GM19099 (cell line): ENCODE results near the gene KRT13.

Source experiments
- POLR2A ChIP-seq: IDR thresholded peaks from 3 replicates; pipeline ENCODE4 v1.6.1; 2011; ENCODE audit warnings: low read depth; ENCODE audit not compliant: insufficient read length; ENCODE audit errors: extremely low read depth

The KRT13 gene

DNA sequence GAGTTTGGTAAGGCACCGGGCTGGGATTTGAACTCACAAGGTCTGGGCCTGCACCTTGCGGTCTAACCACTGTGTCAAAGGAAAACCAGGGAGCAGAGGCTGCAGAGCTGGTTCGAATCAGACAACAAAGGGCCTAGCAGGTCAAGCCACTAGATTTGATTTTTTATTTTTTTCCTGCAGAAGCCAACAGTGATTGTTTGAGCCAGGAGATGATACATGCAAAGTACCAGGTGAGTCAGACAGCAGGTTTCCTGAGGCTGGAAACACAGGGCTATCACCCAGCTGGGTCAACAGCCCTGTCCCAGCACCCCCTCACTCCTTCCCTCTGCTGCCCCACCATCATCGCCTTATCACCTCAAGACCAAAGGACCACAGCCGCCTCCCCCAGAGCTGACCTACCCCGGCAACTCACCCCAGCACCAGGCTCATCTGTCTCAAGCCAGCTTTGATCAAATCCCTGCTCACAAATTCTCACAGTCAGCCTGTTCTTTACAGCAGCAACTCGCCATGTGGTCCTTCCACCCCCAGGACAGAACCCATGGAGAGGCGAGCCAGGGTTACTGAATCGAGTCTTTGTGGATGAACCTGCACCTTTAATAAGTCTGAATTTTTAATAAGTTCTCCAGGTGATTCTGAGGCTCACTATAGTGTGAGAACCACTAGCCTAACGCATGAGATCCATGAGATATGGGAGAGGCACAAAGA, 35.7 kb upstream of the KRT13 start:
- no peak for TF ChIP-seq POLR2A

DNA sequence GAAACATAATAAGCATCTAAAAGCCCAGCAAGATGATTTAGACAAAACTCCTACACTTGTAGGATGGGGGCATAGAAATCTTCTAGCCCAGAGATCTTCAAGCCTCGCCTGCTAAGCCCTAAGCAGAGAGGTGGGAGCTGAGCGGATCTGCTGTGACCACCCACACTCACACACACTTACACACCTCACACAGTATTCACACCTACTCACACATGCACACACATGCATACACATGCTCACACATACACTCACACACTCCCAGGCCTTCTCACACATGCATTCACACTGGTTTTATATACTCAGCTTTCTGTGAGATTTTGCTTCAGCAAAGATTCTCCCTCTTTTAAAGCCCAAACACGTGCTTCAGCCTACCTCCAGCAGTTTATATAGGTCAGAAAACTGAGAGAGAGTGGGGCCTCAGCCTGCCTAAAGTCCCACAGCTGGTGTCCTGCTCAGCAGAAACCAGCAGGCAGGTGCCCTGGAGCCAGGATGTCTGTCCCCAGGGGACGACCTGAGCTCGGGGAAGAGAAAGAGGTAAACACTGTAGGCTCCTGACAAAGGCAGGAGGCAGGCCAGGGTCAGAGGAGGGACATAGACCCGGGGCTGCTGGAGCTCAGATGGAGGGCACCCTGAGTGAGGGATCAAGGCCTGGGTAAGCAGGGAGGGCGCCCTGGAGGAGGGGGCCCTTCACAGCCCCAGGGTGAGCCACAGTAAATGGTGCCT, 34.7 kb upstream of the KRT13 start:
- no peak for TF ChIP-seq POLR2A

DNA sequence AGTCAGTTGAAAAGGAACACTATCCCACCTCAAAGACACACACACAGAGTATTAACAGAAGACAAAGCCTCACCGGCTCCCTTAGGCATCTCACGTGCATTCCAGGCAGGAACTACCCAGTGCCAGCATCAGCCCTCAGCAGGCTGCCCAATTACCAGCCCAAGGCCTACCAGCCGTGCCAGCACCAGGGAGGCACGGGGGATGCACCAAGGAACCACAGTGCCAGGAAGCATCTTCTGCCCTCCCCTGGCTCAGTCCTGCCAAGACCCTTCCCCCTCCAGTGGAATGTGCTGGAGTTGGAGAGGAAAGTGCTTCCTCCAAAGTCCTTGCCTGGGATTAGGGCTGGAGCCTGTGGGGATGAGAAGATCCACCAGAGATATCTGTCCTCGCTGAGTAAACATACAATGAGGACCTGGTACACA, 33.7 kb upstream of the KRT13 start:
- TF ChIP-seq POLR2A: no peak

DNA sequence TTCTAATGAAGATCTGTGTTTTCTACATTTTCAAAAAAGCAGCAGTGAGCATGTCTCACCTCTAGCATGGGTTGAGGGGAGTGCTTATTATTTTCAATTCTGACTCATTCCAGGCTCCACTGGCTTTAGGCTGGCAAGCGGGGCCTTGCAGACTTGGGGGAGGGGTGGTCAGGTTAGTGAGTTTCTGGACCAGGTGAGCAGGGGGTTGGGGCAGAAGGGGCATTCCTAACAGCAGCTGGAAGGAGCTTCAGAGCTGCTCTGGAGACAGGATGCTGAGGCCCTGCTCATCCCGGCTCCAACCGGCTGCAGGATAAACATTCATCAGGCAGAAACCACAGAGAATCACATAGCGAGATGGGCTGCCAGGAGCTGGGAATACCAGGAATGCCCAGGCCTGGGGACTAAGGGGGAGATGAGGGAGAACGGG, 33.2 kb upstream of the KRT13 start:
- TF ChIP-seq POLR2A: no peak

DNA sequence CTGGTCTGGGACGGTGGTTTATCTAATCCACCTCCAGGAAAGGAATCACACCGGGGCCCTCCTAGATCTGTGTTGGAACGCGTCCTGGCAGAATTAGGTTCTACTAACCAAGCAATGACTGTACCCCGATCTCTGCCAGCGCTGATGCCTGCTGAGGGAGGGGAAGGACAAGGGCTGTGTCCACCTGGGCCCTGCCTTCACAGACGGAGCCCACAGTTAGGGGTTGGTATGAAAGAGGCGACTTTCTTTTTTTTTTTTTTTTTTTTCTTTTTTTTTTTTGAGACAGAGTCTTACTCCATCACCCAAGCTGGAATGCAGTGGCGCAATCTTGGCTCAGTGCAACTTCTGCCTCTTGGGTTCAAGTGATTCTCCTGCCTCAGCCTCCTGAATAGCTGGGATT, 32.6 kb upstream of the KRT13 start:
- no peak for TF ChIP-seq POLR2A

DNA sequence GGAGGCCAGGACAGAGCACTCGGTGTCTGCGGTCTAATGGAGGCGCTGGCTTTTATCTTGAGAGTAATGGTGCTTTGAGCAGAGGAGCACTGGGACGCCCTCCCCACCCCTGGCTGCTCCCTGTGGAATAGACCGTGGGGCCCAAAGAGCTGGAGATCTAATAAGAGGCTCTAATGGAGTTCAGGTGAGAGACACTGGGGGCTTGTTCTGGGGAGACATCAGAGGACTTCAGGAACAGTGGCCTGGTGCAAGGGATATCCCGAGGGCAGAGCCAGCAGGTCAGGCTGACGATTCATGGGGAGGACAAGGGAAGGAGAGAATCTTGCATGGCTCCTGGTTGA, 32.2 kb upstream of the KRT13 start:
- no peak for TF ChIP-seq POLR2A

DNA sequence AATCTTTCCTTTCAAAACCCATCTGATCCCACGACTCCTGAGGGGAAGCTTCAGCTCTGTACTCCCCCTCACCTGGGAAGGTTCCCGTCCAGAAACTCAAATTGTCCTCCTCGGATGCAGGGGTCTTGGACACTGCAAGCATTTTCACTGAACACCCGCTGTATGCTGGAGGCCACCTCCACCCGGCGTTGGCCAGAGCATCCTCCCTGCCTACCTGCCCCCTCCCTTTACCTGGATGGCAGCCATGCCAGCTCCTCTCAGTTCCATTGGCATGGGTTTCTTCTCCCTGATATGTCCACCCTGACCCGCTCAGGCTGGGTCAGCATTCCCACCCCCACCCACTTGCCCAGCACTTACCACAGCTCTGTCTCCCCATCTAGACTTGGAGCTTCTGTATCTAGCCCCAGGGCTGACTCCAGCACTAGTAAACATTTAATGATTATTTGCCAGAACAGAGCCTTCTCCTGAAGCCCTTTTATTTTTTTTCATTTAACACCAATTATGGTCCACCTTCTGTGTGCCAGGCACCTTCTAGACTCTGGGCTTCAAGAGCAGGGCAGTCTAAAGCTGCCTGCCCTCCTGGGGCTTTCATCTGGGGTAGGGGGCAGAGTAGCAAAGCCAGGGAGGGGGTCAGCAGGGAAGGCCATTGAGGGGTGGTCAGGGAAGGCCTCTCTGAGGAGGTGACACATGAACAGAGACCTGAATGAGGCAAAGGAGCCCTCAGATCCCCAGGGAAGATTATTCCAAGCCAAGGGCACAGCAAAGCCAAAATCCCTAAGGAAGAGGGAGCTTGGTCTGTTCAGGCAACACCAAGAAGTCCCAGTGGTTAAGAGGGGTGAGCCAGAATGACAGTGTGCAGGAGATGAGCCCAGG, 31.6 kb upstream of the KRT13 start:
- no peak for TF ChIP-seq POLR2A

DNA sequence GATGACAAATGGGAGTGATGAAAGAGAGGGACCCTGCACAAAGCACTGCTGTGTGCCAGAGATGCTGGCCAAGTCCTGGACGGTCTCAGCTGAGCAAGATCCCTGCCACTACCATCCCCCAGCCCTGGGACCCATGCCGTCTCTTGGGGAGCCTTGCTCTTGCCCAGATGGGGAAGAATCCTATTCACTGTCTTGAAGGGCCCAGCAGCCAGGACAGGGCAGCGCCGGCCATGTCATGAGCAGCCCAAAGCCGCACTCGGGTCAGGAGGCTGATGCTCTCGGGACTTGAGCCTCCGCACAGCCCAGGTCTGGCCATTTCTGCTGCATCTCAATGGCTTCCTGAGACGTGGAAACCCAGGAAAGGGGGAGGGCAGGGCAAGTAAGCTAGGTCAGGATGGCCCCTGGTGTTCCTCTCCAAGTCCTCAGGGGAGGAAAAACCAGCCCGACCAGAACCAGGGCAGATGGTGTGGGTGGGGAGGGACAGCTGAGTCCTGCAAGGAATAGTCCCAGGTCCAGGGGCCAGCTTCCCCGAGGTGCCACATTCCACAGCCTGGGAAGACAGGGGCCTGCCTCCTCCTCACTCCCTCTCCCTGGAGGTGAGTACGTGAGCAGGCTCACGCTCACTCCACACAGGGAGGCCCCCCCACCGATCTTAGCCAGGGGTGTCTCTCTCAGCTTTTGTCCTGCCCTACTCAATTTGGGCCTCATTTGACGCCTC, 30.5 kb upstream of the KRT13 start:
- TF ChIP-seq POLR2A: no peak

DNA sequence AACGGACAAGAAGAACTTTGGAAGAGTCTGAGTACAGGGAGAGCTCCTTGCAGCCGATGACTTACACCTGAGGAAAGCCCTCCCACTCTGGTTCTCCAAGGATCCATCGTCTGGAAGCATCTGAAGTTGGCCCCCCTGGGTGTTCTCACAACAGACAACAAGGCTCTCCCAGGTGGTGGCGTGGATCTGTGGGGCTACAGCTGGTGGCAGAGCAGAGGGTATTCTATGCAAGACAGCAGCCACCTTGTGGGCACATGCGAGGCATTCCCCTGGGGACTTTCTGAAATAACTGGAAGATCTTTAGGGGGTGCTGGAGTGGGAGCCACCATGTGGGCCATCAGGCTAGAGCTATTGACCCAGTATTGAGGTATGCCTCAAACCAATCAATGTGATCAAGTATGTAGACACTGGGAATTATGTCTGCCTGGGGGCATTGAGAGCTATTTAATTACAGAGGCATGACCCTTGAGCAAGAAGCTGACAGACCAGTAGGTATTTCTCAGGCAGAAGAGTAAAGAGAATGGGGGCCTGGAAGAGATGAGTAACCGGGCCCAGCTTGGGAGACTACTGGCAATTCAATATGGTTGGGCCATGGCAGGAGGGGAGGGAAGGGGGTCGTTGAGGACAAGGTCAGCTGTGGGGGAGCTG, 29.6 kb upstream of the KRT13 start:
- no peak for TF ChIP-seq POLR2A

DNA sequence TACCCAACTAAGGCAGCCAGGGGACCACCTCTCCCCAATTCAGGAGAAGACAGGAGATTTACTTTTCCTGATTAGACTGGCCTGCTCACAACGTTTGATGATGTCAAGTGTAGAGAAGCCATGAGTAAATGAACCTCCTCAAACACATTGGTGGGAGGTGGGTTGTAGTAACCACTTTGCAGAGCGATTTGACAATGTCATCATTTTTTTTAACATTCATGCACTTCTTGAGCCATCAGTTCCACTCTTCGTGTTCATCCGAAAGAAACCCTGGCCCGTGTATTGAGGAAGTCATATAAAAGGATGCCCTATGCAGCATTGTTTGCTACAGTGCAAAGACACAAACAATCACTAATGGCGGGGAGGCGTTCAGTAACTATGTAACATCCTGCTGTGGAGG, 28.2 kb upstream of the KRT13 start:
- no peak for TF ChIP-seq POLR2A

DNA sequence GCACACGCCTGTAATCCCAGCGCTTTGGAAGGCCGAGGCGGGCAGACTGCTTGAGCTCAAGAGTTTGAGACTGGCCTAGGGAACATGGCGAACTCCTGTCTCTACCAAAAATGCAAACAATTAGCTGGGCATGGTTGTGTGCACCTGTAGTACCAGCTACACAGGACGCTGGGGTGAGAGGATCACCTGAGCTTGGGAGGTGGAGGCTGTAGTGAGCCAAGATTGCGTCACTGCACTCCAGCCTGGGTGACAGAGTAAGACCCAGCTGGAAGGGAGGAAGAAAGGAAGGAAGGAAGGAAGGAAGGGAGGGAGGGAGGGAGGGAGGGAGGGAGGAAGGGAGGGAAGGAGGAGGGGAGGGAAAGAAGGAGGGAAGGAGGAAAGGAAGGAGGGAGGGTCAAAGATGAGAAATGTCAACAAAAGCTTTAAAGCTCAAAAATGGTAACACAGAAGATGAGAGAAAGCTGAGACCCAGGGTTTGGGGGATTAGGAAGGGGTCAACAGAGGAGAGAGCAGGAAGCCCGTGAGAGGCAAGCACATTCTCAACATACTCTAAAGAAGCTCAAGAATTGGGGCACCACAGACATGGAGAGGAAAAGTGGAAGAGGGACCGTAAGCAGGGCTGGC, 27.6 kb upstream of the KRT13 start:
- no peak for TF ChIP-seq POLR2A

DNA sequence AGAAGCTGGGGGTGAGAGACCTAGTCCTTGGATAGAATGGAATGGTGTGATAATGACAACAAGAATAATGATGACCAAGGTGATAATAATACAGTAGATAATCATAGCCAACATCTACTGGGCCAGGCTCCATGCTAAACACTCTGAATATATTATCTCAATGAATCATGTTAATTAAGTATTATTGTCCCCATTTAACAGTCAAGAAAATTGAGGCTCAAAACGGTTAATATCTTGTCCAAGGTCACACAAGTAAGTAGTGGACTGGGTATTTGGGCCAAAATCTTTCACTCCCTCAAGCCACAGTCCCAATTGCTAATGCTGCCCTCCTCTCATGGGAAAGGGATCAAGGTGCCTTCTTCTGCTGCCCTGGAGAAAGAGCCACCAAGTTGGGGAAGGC, 26.6 kb upstream of the KRT13 start:
- TF ChIP-seq POLR2A: no peak

DNA sequence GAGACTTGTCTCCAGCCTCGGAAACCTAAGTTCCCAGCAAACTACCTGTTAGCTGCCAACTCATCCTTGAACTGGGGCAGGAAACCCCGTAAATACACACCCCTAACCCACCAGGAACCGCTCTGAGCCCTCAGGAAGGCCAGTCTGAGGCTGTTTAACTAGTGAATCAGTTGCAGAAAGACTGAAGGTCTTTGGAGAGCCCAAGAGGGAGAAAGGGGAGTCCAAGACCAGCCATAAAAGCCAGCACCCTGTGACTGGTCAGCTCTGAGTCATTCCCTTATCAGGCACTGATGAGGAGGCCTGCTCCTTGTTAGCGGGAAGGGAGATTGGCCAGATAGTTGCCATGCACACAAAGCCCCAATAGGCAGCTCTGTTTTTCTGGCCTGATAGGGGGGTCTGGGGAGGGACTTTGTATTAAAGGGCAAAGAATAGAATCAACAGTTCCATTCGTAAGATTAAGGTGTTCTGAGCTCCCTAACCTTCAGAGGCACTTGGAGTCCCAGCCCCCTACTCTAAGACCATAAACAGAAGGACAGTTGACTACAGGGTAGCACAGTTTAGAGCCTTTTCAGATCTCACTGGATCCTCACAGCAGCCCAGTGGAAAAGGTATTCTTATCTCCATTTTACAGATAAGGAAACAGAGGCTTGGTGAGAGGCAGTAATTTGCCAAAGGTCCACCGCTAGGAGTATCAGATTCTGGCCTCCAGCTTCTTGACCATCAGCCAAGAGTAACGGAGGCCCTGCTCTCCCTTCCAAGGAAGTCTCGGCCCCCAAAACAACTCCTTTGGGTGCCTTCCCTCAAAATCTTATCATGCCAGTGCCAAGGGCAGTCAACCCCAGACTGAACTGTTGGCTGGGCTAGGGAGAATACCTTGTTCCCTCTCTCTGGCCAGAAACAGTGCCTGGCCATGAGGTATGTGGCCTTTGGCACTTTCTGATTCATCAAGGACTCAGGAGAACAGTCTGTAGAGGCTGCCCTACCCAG, 24.9 kb upstream of the KRT13 start:
- TF ChIP-seq POLR2A: no peak
